ENCODE data around the gene ABTB2. TPM values are rescaled to one million over a fixed set of nuclear protein-coding genes. Genes with fewer than 3 reads are reported as not detected.

ABTB2 gene
- polyA plus RNA-seq, 1 donor from 2014 or later = 0.68 TPM

GRCh38 chr11:34275486-34275885, 82.3 kb downstream of the ABTB2 start:
- no peaks in the 10 kb centered on the region for H3K9me2 ChIP-seq (ENCODE audit: insufficient read depth, low read length)
- H3K4me3 ChIP-seq (ENCODE audit: low read length) = no peak overlapping the region
- no peaks in the 10 kb centered on the region for H3F3A ChIP-seq (ENCODE audit: insufficient read depth, low read length, poor library complexity, severe bottlenecking)
- no peak overlapping the region for H3K9ac ChIP-seq (ENCODE audit: low read length)
- H3K27ac ChIP-seq (ENCODE audit: low read length) = no peak overlapping the region
- H3K79me2 ChIP-seq (replicated peaks; ENCODE audit: insufficient read depth, low read length) = no peaks in the 10 kb centered on the region
- H4K20me1 ChIP-seq (ENCODE audit: insufficient read depth) = no peaks in the 10 kb centered on the region
- no peaks in the 10 kb centered on the region for H3K9me3 ChIP-seq (ENCODE audit: low read length)
- no peaks in the 10 kb centered on the region for H3K27me3 ChIP-seq (ENCODE audit: insufficient read depth, low read depth, low read length)
- TF ChIP-seq TAF1 (IDR thresholded peaks at IDR 0.05; ENCODE audit: low read depth) = no peak
- no peak for TF ChIP-seq CTCF (IDR thresholded peaks at IDR 0.05; ENCODE audit: poor library complexity, severe bottlenecking)
- no peak for TF ChIP-seq MXI1 (conservative IDR thresholded peaks at IDR 0.05; ENCODE audit: poor library complexity, severe bottlenecking)
- TF ChIP-seq EP300 (conservative IDR thresholded peaks at IDR 0.05; ENCODE audit: poor library complexity, severe bottlenecking) = no peak
- no peak for TF ChIP-seq POLR2AphosphoS5 (IDR thresholded peaks at IDR 0.05)
- no peak for TF ChIP-seq REST (IDR thresholded peaks at IDR 0.05; ENCODE audit: borderline replicate concordance)
- no peak for TF ChIP-seq RAD21 (conservative IDR thresholded peaks at IDR 0.05)
- no peak for TF ChIP-seq SMC3 (conservative IDR thresholded peaks at IDR 0.05; ENCODE audit: poor library complexity)
- TF ChIP-seq EZH2 (IDR thresholded peaks at IDR 0.05; ENCODE audit: borderline replicate concordance, insufficient read depth, low read length, poor library complexity, severe bottlenecking) = no peak
- no peak overlapping the region for H3K4me2 ChIP-seq (ENCODE audit: low read length)
- H3K36me3 ChIP-seq (ENCODE audit: insufficient read depth, low read length) = no peaks in the 10 kb centered on the region
- no peak overlapping the region for H2AFZ ChIP-seq (ENCODE audit: low read depth, low read length)

- Histone ChIP-seq H3K79me2 (replicated peaks; ENCODE audit: insufficient read depth, low read length) (no peaks in the 10 kb centered on the region), H3K4me2 (ENCODE audit: low read length) (no peak overlapping the region), H3K4me3 (ENCODE audit: low read length) (no peak overlapping the region), H4K20me1 (ENCODE audit: insufficient read depth) (no peaks in the 10 kb centered on the region), H3K27me3 (ENCODE audit: insufficient read depth, low read depth, low read length) (no peaks in the 10 kb centered on the region), H3K36me3 (ENCODE audit: insufficient read depth, low read length) (no peaks in the 10 kb centered on the region), H2AFZ (ENCODE audit: low read depth, low read length) (no peak overlapping the region), H3F3A (ENCODE audit: insufficient read depth, low read length, poor library complexity, severe bottlenecking) (no peaks in the 10 kb centered on the region), H3K9me2 (ENCODE audit: insufficient read depth, low read length) (no peaks in the 10 kb centered on the region), H3K9me3 (ENCODE audit: low read length) (no peaks in the 10 kb centered on the region), H3K9ac (ENCODE audit: low read length) (no peak overlapping the region), H3K27ac (ENCODE audit: low read length) (no peak overlapping the region)
- no peak for TF ChIP-seq CTCF (IDR thresholded peaks at IDR 0.05; ENCODE audit: poor library complexity, severe bottlenecking)
- no peak for TF ChIP-seq EP300 (conservative IDR thresholded peaks at IDR 0.05; ENCODE audit: poor library complexity, severe bottlenecking)
- TF ChIP-seq POLR2AphosphoS5 (IDR thresholded peaks at IDR 0.05) = no peak
- TF ChIP-seq SMC3 (conservative IDR thresholded peaks at IDR 0.05; ENCODE audit: poor library complexity) = no peak
- no peak for TF ChIP-seq EZH2 (IDR thresholded peaks at IDR 0.05; ENCODE audit: borderline replicate concordance, insufficient read depth, low read length, poor library complexity, severe bottlenecking)
- no peak for TF ChIP-seq MXI1 (conservative IDR thresholded peaks at IDR 0.05; ENCODE audit: poor library complexity, severe bottlenecking)
- no peak for TF ChIP-seq REST (IDR thresholded peaks at IDR 0.05; ENCODE audit: borderline replicate concordance)
- no peak for TF ChIP-seq RAD21 (conservative IDR thresholded peaks at IDR 0.05)
- no peak for TF ChIP-seq TAF1 (IDR thresholded peaks at IDR 0.05; ENCODE audit: low read depth)
Measured at GRCh38 chr11:34274712-34275398, 83.0 kb downstream of the ABTB2 start.

Data from neural cell (in vitro differentiated cells).